ENCODE data around the gene GART. TPM values are rescaled to one million over a fixed set of nuclear protein-coding genes. Genes with fewer than 3 reads are reported as not detected.

GART gene
- total RNA-seq, 1 experiment from 2014 or later = 162 TPM

- Histone ChIP-seq H3K23me2 (ENCODE audit: insufficient read length, low read depth, low read length, poor library complexity, severe bottlenecking) (no peaks in the 10 kb centered on the region), H4K91ac (ENCODE audit: insufficient read length, low read depth, low read length) (no peak overlapping the region), H2AK5ac (ENCODE audit: insufficient read length, low read length) (no peak overlapping the region), H3T11ph (ENCODE audit: low read length) (no peak overlapping the region), H2BK20ac (ENCODE audit: low read depth, low read length, poor library complexity, severe bottlenecking) (no peak overlapping the region), H3K9me3 (ENCODE audit: control insufficient read depth, low read depth, low read length) (no peaks in the 10 kb centered on the region), H3K14ac (ENCODE audit: insufficient read depth, low read length) (no peak overlapping the region), H2BK120ac (ENCODE audit: low read depth, low read length, poor library complexity, severe bottlenecking) (no peak overlapping the region), H3K27ac (ENCODE audit: insufficient read length, low read depth, low read length) (no peak overlapping the region), H2AFZ (ENCODE audit: low read length) (no peak overlapping the region), H2BK12ac (ENCODE audit: insufficient read length, low read depth, low read length) (no peak overlapping the region), H3K4me2 (ENCODE audit: insufficient read depth, insufficient read length, low read length) (no peak overlapping the region), H3K4ac (ENCODE audit: low read depth, low read length) (no peak overlapping the region), H2BK15ac (ENCODE audit: low read depth, low read length) (no peak overlapping the region), H2BK5ac (ENCODE audit: insufficient read length, low read length) (no peak overlapping the region), H4K8ac (replicated peaks; ENCODE audit: insufficient read length, low read depth, low read length) (no peak overlapping the region), H3K4me1 (ENCODE audit: insufficient read depth, low read length) (no peaks in the 10 kb centered on the region), H3K23ac (ENCODE audit: insufficient read length, low read depth, low read length) (no peak overlapping the region), H3K9ac (ENCODE audit: extremely low read depth, insufficient read length, low read length) (no peak overlapping the region), H3K79me2 (ENCODE audit: insufficient read depth, low read length) (peaks cover 15% of the 10 kb centered on the region; the same call in 1 of the 2 replicates), H4K5ac (ENCODE audit: insufficient read length, low read depth, low read length) (no peak overlapping the region), H3K56ac (ENCODE audit: insufficient read length, low read depth, low read length) (no peak overlapping the region), H3K79me1 (ENCODE audit: insufficient read depth, low read depth, low read length, poor library complexity, severe bottlenecking) (peaks cover 7% of the 10 kb centered on the region), H3K18ac (ENCODE audit: insufficient read length, low read depth, low read length) (no peak overlapping the region), H4K20me1 (ENCODE audit: control insufficient read depth, insufficient read depth, insufficient read length) (no peaks in the 10 kb centered on the region), H3K27me3 (ENCODE audit: insufficient read depth, low read length) (no peaks in the 10 kb centered on the region)
- no peak for DNase-seq
- H3K9me3 Mint-ChIP-seq = no peaks in the 10 kb centered on the region; a peak in 2 of 5 replicates
- peak overlapping the region in 2 of 3 experiments; percentile 4 to 34; a peak in 1 of 7 replicates for H3K27ac Mint-ChIP-seq
- no peak overlapping the region; a peak in 1 of 5 replicates for H3K4me3 Mint-ChIP-seq
- TF ChIP-seq CTCF (conservative IDR thresholded peaks at IDR 0.05) = no peak
- WGBS (ENCODE audit: extremely low coverage, insufficient read length, low lambda C conversion rate) = no CpG with 5 or more reads among the region's 2 CpGs
- peaks cover 57 to 79% (median 76%) of the 10 kb centered on the region in 3 experiments for H3K36me3 Mint-ChIP-seq (ENCODE audit: insufficient read depth in 1 of 3, low read depth in 3 of 3)
- H3K27me3 Mint-ChIP-seq (ENCODE audit: low read depth) = no peaks in the 10 kb centered on the region
- peaks cover 10 to 11% of the 10 kb centered on the region in 2 experiments for H3K4me1 Mint-ChIP-seq
Measured at GRCh38 chr21:33537212-33537611, 4.7 kb downstream of the GART start.
